Stimulated activated CD4-positive, alpha-beta T cell treated with anti-CD3 and anti-CD28 coated beads, Interleukin-15, amount 100 ng/mL, for 1 hour (primary cell): Measurements from ENCODE around the gene ARSB.
"Not testable (repeated sequence)": the region's sequence is repeated elsewhere in the genome, so short reads cannot be mapped to it uniquely, and the experiment has no call there.

Experiments
- DNase-seq, 2 donors: peaks; one replicate each; pipeline ENCODE4 v3.0.0-alpha.2; 2020; ENCODE audit warnings: low read depth in 1 of 2, low spot score in 1 of 2

The ARSB gene

DNA sequence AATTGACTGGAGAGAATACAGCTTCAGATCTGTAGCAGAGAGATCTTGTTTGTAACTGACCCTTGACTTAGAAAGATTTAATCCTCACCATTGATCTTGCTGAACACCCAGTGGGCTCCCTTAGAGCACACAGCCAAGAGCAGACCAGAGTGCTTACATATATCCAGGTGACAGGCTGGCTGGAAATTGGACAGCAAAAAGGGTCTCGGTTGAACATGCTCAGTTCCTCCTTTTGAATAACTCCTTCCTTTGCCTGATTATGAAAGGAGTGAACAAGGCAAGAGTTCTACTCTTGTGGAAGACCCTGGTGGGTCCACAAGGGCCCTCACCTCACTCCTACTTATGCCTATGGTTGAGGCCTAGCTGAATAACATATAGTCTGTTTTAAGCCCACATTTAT is 202.4 kb downstream of the ARSB start:
- no peak for DNase-seq

DNA sequence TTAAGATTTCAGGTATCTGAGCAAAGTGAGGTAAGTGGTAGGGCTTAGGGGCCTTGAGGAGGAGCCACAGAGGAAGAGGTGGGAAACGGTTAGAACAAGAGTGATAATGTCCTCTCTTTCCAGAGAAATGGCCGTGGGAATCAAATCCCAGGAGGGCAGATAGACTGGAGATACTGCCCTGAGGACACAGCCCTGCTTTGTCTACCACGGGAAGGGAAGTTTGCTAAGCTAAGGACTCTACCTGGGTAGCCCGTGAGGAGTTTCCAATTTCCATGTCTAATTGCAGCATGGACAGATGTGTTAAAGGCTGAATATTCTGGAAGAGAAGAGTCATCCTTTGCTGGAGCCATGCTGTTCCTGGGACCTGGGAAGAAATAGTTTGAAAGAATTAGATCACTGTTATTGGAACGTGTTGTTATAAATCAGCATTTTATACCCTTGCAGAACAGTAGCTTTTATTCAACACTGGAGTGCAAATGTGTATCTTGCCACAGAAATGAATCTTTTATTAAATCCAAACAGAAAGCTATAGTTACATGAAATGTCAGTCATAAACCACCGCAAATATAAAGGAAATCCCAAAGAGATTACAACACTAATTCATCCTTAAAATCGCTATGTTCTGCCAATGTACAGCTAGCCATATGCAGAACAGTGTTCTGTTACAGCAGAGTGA is 203.4 kb downstream of the ARSB start:
- DNase-seq = no peak

DNA sequence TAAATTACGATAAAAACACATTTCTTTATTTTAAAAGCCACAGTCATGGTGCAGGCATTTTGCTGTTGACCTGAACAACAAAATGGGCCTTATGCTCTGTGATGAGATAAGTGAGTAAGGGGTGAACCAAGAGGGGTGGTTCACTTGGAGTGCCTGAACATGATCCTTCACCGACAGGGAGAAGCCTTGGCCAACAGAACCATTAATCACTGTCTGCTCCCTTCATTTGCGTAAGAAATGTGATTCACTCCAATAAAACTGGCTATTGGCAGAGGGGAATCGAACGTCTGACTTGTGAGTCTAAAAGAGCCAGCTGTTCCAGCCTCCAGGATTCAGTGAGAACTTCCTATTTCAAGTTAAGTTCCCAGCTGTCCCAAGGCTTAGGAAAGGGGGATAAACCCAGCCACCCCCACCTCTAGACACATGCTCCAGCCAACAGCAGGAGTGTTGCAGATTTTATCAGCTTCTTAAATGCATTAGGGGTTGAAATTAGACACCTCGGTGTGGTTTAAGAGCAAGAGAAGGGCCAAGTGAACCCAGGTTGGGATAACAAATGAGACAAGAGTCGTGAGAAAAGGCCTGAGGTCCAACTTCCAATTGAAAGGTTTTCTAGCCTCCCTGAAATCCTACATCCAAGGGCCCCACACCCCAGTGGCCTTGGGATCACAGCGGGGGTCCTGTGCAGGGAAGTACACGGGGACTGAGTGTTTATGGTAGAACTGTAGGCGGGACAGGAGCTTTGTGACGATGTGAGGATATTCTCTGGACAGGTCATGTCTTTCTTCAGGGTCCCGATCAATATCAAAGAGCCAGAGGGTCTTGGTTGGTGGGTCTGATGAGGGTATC is 205.1 kb downstream of the ARSB start:
- no peak for DNase-seq

DNA sequence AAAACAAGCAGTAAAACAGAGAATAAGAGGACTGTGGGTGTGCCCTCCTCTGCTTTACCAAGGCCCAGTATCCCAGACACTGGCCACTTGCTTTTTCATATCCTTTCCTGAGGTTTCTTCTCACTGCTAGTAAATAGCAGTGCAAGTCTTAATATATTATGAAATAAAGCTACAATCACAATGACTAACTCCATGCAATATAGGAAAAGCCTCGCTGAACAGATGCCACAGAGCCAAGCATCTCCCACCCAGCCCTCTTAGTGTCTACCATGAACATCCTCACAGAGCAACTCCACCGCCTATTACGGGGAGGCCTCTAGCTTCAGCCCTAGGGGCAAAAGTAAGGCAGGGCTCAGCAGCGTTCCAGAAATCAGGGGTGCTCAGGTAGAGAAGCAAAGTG is 205.8 kb downstream of the ARSB start:
- DNase-seq = no peak

DNA sequence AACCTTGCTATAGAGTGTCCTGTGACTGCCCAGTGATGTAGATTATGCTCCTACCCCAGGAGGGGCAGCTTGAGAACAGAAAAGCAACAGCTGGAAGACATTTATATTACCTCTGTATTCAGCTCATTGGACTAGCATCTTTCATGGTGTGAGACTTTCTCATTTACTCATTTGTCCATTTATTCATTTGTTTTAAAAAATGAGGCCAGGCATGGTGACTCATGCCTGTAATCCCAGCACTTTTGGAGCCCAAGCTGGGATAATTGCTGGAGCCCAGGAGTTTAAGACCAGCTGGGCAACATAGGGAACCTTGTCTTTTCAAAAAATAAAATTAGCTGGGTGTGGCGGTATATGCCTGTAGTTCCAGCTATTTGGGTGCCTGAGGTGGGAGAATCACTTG is 206.6 kb downstream of the ARSB start:
- DNase-seq = no peak

DNA sequence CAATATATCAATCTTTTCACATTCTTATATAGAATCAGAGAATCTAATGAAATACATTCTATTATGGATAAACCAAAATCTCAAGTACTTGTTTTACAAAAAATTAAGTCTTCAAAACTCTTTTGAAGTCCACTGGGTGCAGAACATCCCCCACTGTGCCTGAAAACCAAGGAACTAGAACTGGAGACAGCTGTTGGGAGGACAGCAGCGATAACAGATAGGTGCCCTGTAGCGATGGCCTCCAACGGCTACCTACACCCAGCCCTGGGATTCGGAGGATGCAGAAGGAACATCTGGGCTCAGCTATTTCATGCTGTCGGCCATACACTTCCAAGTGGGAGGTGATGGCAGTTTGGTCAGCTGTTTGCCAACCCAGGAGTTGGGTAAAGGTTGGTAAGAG is 207.2 kb downstream of the ARSB start:
- no peak for DNase-seq

DNA sequence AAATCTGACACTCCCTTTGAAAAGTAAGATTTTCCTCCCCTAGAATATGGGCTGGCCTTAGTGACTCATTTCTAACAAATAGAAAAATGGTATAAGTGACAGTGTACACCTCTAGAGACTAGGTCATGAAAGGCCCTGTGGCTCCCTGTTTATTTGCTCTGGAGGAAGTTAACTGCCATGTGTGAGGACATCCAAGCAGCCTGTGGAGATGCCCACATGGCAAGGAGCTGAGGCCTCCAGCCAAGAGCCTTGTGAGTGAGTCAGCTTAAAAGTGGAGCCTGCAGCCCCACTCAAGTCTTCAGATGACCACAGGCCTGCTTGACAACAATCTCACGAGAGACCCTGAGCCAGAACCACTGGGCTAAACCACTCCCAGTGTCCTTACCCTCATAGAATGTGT is 208.5 kb downstream of the ARSB start:
- DNase-seq = no peak

DNA sequence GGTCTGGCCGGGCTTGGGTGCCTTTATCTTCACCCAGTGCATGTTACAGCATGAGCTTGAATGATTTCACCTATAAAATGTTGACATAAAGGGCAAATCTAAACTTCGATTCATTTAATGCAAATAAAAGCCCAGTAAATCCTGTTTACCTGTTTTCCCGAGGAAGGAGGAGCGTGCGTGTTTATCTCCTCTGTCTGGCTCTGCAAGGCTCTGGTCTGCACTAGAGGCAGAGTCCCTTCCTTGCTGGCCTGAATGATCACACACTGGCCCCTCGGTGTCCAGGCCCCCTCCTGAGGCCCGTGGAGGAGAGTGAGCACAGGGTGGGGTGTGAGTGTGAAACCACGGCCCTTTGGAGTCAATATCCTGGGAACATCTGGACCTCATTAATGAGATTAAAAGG is 211.5 kb downstream of the ARSB start:
- DNase-seq = no peak

DNA sequence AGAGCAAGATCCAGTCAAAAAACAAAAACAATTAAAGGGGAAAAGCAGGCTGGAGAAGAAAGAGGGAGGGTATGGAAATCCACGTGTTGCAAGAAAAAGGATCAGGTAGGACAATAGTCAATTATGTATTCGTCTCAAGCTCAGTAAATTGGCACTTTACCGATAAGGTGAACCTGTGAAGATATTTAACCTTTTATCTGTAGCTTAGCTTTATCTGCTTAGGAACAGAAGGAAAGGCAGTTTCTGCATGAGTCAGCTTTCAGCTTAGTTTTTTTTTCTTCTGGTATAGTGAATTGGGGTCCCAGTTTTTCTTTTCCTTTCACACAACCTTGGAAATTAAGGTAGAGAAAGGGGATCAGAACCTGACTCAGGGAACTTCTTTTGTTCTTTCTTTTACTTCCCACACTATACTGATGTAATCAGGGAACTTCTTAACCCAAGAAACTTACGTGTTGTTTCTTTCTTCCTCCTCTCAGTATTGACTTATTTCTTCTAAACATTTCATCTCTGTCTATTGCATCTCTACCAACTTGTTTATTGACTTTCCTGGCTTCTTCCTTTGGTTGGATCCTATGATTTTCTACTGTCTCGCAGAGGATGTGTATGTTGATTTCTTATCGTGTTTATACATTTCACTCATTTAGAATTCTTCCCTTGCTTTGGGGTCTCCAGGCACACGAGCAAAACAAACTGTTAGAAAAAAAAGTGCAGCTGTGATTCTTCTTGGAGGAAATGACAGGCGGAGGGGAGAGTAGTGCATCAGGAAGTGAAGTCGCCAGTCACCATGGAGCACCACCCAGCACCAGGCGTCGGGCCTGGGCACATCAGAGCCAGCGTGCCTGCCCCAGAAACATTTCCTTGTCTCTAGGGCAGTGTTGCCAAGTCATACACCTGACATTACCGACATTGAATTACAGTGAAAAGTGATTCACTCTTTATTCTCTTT is 213.6 kb downstream of the ARSB start:
- no peak for DNase-seq

DNA sequence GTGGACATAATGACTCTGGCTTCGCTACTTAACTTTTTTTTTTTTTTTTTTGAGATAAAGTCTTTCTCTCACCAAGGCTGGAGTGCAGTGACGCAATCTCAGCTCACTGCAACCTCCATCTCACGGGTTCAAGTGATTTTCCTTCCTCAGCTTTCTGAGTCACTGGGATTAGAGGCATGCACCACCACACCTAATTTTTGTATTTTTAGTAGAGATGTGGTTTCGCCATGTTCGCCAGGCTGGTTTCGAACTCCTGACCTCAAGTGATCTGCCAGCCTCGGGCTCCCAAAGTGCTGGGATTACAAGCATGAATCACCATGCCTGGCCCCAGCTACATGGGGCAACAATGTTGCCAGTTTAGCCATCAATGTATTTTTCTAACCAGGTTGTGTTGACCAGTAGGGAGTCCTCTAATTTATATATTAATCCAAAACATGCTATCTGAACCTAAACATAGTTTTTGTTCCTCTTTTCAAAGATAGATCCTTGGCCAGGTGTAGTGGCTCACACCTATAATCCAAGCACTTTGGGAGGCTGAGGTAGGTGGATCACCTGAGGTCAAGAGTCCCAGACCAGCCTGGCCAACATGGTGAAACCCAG is 216.2 kb downstream of the ARSB start:
- DNase-seq = no peak

DNA sequence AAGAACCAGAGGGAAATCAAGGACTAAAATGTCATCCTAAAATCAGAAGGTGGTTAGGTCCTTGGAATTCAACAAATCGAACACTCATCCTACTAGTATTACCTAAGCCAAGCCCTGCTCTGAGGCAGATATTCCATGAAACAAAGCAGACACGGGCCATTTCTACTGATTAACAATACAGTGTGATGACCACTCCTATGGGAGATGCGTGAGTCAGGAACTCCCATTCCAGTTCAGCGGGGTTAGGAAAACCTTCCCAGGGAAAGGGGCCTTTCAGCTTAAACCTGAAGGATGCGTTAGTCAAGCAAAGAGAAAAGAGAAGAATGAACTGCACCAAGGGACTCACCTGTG is 218.7 kb downstream of the ARSB start:
- no peak for DNase-seq

DNA sequence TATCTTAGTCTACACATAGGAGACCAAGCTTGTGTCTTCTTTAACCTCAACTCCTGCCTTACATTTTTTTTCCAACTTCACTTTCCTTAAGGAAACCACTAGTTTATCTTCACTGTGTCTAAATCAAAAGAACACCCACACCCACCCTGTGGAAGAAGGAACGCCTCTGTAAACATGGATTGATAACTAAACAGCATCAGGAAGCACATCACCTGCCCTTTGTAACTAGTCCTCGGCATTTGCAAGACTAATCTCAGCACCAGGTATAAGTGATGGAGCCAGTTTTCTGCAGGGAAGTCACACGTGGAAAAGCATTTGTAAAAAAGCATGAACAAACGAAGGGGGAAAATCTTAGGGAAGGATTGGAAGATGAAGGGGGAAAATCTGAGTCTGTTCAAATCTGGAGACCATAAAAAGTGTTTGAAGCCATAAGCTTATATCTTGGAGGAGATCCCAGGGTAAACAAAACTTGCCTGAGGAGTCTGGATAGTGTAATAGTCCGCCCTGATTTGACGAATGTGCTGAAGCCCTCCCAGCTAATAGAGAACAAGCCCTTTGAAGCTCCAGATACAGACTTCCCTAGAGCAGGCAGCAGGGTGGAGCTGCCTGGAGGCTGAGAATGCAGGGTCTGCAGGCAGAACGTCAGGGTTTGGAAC is 219.2 kb downstream of the ARSB start:
- DNase-seq = no peak

DNA sequence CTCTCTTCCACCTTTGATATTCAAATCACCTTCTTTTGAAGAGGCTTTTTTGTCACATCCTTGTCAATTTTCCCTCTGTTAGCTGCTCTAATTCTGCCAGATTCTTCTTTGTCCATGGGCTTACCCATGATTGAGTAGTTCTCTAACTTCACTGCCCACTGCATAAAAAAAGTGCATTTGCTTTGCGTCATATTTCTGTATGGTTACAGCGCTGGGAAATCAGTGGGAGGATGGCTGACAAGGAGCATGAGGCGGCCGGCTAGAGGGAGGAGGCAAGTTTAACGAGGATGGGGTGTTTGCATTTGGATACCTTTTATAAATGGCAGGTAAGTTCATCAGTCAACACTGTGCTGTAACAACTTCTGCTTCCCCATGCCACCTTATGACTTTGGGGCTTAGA is 220.0 kb downstream of the ARSB start:
- DNase-seq = no peak

DNA sequence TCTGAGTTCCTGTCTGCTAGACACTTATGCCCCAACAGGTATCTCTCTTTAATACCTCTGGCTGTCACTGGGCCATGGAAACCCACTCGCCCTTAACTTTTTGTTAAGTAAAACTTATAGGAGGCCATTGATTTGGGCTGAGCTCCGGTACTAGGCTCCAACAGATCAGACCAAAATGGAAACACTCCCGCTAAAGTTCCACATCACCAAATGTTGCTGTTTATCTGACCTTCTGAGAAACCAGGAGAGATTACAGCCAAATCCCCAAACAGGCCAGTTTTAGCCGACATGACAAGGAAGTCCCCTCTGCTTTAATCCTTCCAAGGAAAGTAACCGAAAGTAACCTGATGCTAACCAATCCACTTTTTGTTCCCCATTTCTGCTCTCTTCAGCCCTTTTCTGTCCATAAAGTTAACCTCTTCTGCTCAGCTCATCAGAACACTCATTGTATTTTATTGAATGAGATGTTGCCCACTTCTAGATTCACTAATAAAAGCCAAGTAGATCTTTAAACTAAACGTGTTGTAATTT is 221.4 kb downstream of the ARSB start:
- no peak for DNase-seq

DNA sequence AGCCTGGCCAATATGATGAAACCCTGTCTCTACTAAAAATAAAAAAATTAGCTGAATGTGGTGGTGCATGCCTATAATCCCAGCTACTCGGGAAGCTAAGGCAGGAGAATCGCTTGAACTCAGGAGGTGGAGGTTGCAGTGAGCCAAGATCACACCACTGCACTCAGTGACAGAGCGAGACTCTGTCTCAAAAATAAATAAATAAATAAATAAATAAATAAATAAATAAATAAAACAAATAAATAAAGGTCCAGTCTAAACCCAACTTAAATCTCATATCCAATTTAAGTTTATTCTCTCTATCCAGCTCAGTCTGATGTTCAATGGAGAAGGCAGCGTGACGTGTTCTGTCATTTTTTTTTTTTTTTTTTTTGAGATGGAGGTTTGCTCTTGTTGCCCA is 222.4 kb downstream of the ARSB start:
- DNase-seq = not testable (repeated sequence)

DNA sequence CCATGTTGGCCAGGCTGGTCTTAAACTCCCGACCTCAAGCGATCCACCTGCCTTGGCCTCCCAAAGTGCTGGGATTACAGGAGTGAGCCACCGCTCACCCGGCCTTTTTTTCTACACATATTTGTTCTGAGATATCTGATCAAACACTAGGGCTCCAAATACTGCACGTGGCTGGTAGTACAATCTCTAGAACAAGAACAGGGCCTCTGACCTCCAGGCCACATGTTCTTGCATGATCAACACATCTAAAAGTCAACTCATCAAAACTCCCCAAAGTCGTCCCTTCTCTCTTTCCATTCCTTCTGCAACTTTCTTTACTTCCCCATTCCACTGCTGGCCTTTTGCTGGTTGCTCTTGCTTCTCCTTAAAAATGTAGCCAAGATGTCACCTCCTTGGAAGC is 223.3 kb downstream of the ARSB start:
- DNase-seq = no peak

DNA sequence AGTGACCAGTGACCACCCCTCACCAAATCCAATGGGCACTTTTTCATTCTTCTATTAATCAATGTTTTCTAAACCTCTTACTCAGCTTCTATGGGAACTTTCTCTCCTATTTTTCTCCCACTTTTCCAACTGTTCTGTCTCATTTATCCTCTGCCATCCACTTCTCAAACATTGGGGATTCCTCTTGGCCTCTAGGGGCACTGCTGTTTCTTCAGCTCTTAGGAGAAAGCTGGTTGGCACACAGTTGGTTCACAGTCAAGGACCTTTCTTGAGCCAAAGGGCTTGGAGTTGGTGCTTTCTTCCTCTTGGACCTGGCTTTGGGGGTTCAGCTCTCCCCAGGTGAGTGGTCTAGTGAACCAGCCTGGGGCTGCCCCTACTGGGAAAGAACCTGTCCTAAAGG is 224.3 kb downstream of the ARSB start:
- DNase-seq = no peak

DNA sequence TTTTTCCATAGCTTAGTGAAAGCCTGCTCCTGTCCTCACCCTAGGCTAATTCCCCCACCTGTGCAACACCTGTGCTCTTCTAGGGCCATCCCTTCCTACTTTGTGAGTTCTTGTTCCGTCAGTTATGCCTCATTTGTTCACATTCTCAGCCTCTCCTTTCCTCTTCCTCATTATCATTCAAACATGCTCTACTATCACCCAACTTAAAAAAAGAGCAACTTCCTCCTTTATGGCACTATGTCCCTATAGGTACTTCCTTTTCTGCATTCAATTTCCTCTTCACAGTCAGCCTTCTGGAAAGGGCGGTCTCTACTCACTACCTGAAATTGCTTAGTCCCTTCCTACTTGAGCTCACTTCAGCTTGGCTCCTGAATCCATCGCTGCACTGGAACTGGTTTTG is 224.7 kb downstream of the ARSB start:
- no peak for DNase-seq

DNA sequence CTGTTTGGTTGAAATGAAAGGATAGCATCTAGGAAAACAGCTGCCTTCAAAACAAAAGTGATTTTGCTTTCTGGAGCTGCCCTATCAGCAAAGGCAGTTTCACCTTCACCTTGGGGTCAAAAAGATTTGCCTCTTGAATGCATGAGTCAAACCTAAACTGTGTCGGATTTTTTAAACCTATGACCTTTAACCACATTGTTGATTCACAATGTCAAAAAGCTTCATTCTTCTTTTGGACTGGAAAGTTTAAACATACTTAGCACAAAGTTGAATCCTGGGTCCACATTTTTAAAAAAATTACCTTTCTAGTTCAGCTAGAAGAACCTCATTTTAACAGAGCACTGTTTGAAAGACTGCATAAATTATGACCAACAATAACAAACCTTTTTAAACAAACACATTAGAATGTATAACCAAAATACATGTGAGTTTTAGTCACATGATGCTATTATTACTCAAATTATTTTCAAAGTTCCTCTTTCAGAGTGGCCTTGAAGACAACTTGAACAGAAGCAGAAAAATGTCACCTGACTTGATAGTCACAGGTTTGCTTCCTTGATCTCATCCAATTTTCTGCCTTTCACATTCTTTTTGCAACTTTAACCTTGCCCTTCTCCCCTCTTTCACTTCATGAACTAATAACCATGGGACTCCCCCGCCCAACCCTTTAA is 226.8 kb downstream of the ARSB start:
- no peak for DNase-seq
